Mesenchymal stem cell (in vitro differentiated cells and primary cell): ENCODE measurements around the gene ZNF791.
"Not testable (repeated sequence)": the region's sequence is repeated elsewhere in the genome, so short reads cannot be mapped to it uniquely, and the experiment has no call there.

Experiments used
- DNase-seq: peaks from one replicate; pipeline ENCODE4 v3.0.0-alpha.2; 2013
- H2AFZ ChIP-seq: one replicate; pipeline ENCODE4 v1.6.1; 2013; ENCODE audit warnings: low read depth, mild to moderate bottlenecking, control low read depth, inconsistent platforms, low read length, moderate library complexity
- H2AK5ac ChIP-seq: 2 replicates; pipeline ENCODE4 v1.6.1; 2013; ENCODE audit warnings: low read length, moderate library complexity, mild to moderate bottlenecking, inconsistent platforms; ENCODE audit not compliant: severe bottlenecking
- H2BK120ac ChIP-seq: one replicate; pipeline ENCODE4 v1.6.1; 2013; ENCODE audit warnings: low read depth, mild to moderate bottlenecking, inconsistent platforms, low read length, moderate library complexity
- H2BK12ac ChIP-seq, 2 experiments: one replicate each; pipeline ENCODE4 v1.6.1; 2013; ENCODE audit warnings: inconsistent platforms in 2 of 2, low read length in 2 of 2, mild to moderate bottlenecking in 2 of 2, moderate library complexity in 2 of 2, control low read depth in 1 of 2
- H2BK15ac ChIP-seq: one replicate; pipeline ENCODE4 v1.6.1; 2013; ENCODE audit warnings: mild to moderate bottlenecking, low read depth, inconsistent platforms; ENCODE audit not compliant: poor library complexity, severe bottlenecking
- H2BK5ac ChIP-seq: 2 replicates; pipeline ENCODE4 v1.6.1; 2013; ENCODE audit warnings: low read depth, mild to moderate bottlenecking, low read length, control low read depth, inconsistent platforms; ENCODE audit not compliant: poor library complexity, severe bottlenecking
- H3K14ac ChIP-seq, 2 experiments: one replicate each; pipeline ENCODE4 v1.6.1; 2013; ENCODE audit warnings: inconsistent platforms in 2 of 2, low read length in 2 of 2, control low read depth in 1 of 2, mild to moderate bottlenecking in 1 of 2, moderate library complexity in 1 of 2
- H3K18ac ChIP-seq, 2 experiments: one replicate each; pipeline ENCODE4 v1.6.1; 2013; ENCODE audit warnings: inconsistent platforms in 2 of 2, low read length in 2 of 2, control low read depth in 1 of 2, low read depth in 1 of 2, mild to moderate bottlenecking in 1 of 2
- H3K23ac ChIP-seq, 2 experiments: one replicate each; pipeline ENCODE4 v1.6.1; 2013; ENCODE audit warnings: inconsistent platforms in 2 of 2, low read length in 2 of 2, mild to moderate bottlenecking in 2 of 2, moderate library complexity in 2 of 2, control low read depth in 1 of 2
- H3K27ac ChIP-seq: 2 replicates; pipeline ENCODE4 v1.5.1; 2013; ENCODE audit warnings: mild to moderate bottlenecking, moderate library complexity, low read length, control low read depth, inconsistent platforms; ENCODE audit not compliant: poor library complexity, severe bottlenecking
- H3K27me3 ChIP-seq, 2 experiments: 2 replicates each; pipeline versions ENCODE4 v1.6.1 to v1.7.0; 2013; ENCODE audit warnings: low read length in 2 of 2, mild to moderate bottlenecking in 2 of 2, moderate library complexity in 2 of 2, control low read depth in 1 of 2, inconsistent platforms in 1 of 2; ENCODE audit not compliant: control insufficient read depth in 1 of 2, insufficient read depth in 1 of 2
- H3K36me3 ChIP-seq, 2 experiments: 2 replicates each; pipeline versions ENCODE4 v1.6.1 to v1.7.0; 2013; ENCODE audit warnings: low read length in 2 of 2, control low read depth in 1 of 2, inconsistent platforms in 1 of 2, low read depth in 1 of 2, mild to moderate bottlenecking in 1 of 2; ENCODE audit not compliant: insufficient read depth in 2 of 2, control insufficient read depth in 1 of 2
- H3K4ac ChIP-seq, 2 experiments: one replicate each; pipeline ENCODE4 v1.6.1; 2013; ENCODE audit warnings: inconsistent platforms in 2 of 2, low read length in 2 of 2, mild to moderate bottlenecking in 2 of 2, moderate library complexity in 2 of 2, control low read depth in 1 of 2, low read depth in 1 of 2
- H3K4me1 ChIP-seq: 2 replicates; pipeline ENCODE4 v1.6.1; 2013; ENCODE audit warnings: low read depth, low read length, control low read depth; ENCODE audit not compliant: control insufficient read depth, insufficient read depth
- H3K4me2 ChIP-seq: 2 replicates; pipeline ENCODE4 v1.6.1; 2013; ENCODE audit warnings: low read length, mild to moderate bottlenecking, inconsistent platforms; ENCODE audit not compliant: poor library complexity, severe bottlenecking
- H3K4me3 ChIP-seq, 2 experiments: 2 replicates each; pipeline versions ENCODE4 v1.5.1 to v1.7.0; 2013; ENCODE audit warnings: low read length in 2 of 2, mild to moderate bottlenecking in 2 of 2, control low read depth in 1 of 2, low read depth in 1 of 2; ENCODE audit not compliant: insufficient read depth in 1 of 2
- H3K79me1 ChIP-seq: replicated peaks from 2 replicates; pipeline ENCODE4 v1.6.1; 2013; ENCODE audit warnings: mild to moderate bottlenecking, control low read depth, low read length, inconsistent platforms; ENCODE audit not compliant: poor library complexity, severe bottlenecking
- H3K9ac ChIP-seq: 2 replicates; pipeline ENCODE4 v1.7.0; 2013; ENCODE audit warnings: mild to moderate bottlenecking, low read length, moderate library complexity
- H3K9me3 ChIP-seq: 2 replicates; pipeline ENCODE4 v1.7.0; 2013; ENCODE audit warnings: mild to moderate bottlenecking, low read length; ENCODE audit not compliant: control insufficient read depth
- H4K8ac ChIP-seq: one replicate; pipeline ENCODE4 v1.6.1; 2013; ENCODE audit warnings: inconsistent platforms, mild to moderate bottlenecking, low read length, moderate library complexity
- H4K91ac ChIP-seq: one replicate; pipeline ENCODE4 v1.6.1; 2013; ENCODE audit warnings: mild to moderate bottlenecking, low read length, inconsistent platforms
- WGBS: methylation state at CpG from one replicate; pipeline ENCODE4 v1.1.7; 2013; ENCODE audit warnings: mixed read lengths; 5-methylcytosine and 5-hydroxymethylcytosine counted together

Gene ZNF791

DNA sequence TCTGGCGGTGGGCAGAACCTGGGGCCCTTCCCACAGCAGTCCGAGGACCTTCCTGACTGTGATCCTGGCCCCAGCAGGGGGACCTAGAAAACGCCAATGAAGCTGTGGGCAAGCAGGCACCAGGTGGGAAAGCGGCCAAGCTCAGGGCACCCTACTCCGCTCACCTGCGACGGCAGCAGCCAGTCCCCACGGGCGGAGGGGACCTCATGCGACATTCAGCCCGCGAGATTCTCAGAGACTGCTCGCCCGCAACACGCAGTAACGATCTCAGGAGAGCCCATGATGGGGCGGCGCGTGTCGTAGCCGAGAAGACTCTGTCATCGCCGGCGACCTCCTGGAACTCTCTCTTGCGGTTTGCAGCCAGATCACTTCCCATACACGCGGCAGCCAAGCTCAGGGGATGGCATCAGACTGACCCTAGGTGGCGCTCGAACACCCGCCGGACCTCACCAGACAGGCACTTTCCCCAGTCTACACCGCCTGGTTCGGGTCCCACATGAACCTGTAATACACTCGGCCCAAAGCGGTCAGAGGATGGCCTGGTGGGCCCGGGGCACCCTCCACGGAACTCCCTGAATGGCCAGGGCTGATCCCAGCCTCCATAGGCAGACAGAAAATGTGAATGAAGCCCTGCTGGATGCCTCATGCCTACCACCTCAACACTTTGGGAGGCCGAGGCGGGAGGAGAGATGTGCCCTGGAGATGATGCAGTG is 29.3 kb downstream of the ZNF791 start:
- peak overlapping the region; percentile 52 for H4K91ac ChIP-seq
- no peak overlapping the region for H2AFZ ChIP-seq
- H3K27ac ChIP-seq = no peak overlapping the region
- WGBS = 19% methylated on average over 39 of the region's 39 CpGs
- H3K27me3 ChIP-seq = no peaks in the 10 kb centered on the region
- peaks cover 6% of the 10 kb centered on the region for H3K4me1 ChIP-seq
- H3K4me2 ChIP-seq = peak overlapping the region; percentile 20
- H3K4me3 ChIP-seq = peak overlapping the region in 1 of 2 experiments; percentile 66
- no peak overlapping the region for H2BK15ac ChIP-seq
- H3K4ac ChIP-seq = no peak overlapping the region
- no peak overlapping the region for H2BK5ac ChIP-seq
- H3K36me3 ChIP-seq = no peaks in the 10 kb centered on the region
- H3K9ac ChIP-seq = peak overlapping the region; percentile 74
- no peak overlapping the region for H2AK5ac ChIP-seq
- no peak overlapping the region for H3K23ac ChIP-seq
- no peaks in the 10 kb centered on the region for H3K9me3 ChIP-seq
- H2BK12ac ChIP-seq = no peak overlapping the region
- H3K79me1 ChIP-seq = no peaks in the 10 kb centered on the region
- H3K14ac ChIP-seq = peak overlapping the region in 1 of 2 experiments; percentile 35
- no peak overlapping the region for H3K18ac ChIP-seq
- H2BK120ac ChIP-seq = no peak overlapping the region
- H4K8ac ChIP-seq = peak overlapping the region; percentile 66
- peak; percentile 84 for DNase-seq

DNA sequence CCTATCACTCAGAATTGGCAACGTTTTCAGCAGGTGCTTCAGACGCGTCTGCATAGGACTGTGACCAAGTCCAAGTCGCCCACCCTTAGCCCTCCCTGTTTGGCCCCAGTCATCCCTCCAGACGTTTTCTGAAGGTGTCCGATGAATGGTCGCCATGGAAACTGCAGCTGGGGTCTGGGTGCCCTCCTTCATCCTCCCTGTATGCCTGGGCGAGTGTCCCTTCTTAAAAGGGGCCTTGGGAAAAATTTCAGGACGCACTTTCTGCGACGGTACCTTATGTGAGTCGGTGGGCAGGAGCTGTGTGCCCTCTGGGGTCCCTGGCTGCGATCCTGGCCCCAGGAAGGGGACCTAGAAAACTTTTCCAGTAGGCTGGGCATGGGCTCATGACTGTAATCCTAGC is 30.7 kb downstream of the ZNF791 start:
- H3K4me2 ChIP-seq = no peak overlapping the region
- no peaks in the 10 kb centered on the region for H3K9me3 ChIP-seq
- H3K4me3 ChIP-seq = no peak overlapping the region
- no peak overlapping the region for H3K9ac ChIP-seq
- WGBS = 85% methylated on average over 13 of the region's 13 CpGs
- H3K14ac ChIP-seq = no peak overlapping the region
- no peak overlapping the region for H3K23ac ChIP-seq
- DNase-seq = no peak
- H3K18ac ChIP-seq = no peak overlapping the region
- no peak overlapping the region for H2BK120ac ChIP-seq
- no peak overlapping the region for H3K4ac ChIP-seq
- no peak overlapping the region for H3K27ac ChIP-seq
- no peak overlapping the region for H2BK12ac ChIP-seq
- H2BK5ac ChIP-seq = no peak overlapping the region
- H3K27me3 ChIP-seq = no peaks in the 10 kb centered on the region
- no peak overlapping the region for H2AK5ac ChIP-seq
- H3K79me1 ChIP-seq = no peaks in the 10 kb centered on the region
- peaks cover 0 to 1% of the 10 kb centered on the region in 2 experiments for H3K36me3 ChIP-seq
- peaks cover 6% of the 10 kb centered on the region for H3K4me1 ChIP-seq
- no peak overlapping the region for H2BK15ac ChIP-seq
- H4K8ac ChIP-seq = no peak overlapping the region
- no peak overlapping the region for H4K91ac ChIP-seq
- no peak overlapping the region for H2AFZ ChIP-seq

DNA sequence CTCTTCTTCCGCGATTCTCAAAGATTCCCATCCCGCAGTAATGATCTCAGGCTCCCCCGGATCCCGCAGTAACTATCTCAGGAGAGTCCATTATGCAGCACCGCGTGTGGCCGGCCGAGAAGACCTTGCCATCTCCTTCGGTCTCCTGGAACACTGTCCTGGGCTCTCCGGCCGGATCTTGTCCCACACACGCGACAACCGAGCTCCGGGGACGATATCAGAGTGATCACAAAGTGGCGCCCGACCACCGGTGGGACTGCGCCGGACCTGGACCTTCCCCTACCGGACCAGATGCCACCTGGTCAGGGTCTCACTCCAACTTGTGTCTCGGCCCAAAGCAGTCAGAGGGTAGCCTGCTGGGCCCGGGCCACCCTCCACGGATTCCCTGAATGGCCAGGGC is 31.8 kb downstream of the ZNF791 start:
- H3K23ac ChIP-seq = no peak overlapping the region
- peaks cover 0 to 9% of the 10 kb centered on the region in 2 experiments for H3K36me3 ChIP-seq
- peaks cover 6% of the 10 kb centered on the region for H3K4me1 ChIP-seq
- no peak overlapping the region for H3K9ac ChIP-seq
- no peak overlapping the region for H4K91ac ChIP-seq
- no peak overlapping the region for H2BK12ac ChIP-seq
- H3K14ac ChIP-seq = no peak overlapping the region
- WGBS = 96% methylated on average over 26 of the region's 26 CpGs
- no peak overlapping the region for H3K4ac ChIP-seq
- no peak overlapping the region for H4K8ac ChIP-seq
- no peak overlapping the region for H3K18ac ChIP-seq
- H3K79me1 ChIP-seq = no peaks in the 10 kb centered on the region
- no peak overlapping the region for H2BK5ac ChIP-seq
- H3K27me3 ChIP-seq = no peaks in the 10 kb centered on the region
- H3K4me2 ChIP-seq = no peak overlapping the region
- no peaks in the 10 kb centered on the region for H3K9me3 ChIP-seq
- no peak overlapping the region for H2AFZ ChIP-seq
- peak overlapping the region in 1 of 2 experiments; percentile 8 for H3K4me3 ChIP-seq
- no peak overlapping the region for H2AK5ac ChIP-seq
- no peak for DNase-seq
- H2BK120ac ChIP-seq = no peak overlapping the region
- H3K27ac ChIP-seq = no peak overlapping the region
- no peak overlapping the region for H2BK15ac ChIP-seq

DNA sequence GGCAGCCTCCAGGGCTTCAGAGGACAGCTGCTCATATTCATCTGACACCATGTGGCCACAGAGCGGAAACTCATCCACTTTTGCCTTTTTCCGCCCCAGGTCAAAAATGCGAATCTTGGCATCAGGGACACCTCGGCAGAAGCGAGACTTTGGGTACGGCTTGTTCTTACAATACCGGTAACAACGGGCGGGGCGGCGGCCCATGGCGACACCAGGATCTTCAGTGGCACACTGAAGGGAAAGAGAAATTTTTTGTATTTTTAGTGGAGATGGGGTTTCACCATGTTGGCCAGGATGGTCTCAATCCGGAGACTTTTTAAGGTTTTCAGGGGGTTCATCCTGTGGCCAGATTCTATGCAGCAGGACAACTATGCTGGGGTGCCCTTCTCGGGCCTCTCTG is 33.0 kb downstream of the ZNF791 start:
- not testable (repeated sequence) for H3K27ac ChIP-seq, H3K79me1 ChIP-seq, H2AK5ac ChIP-seq, H3K9me3 ChIP-seq, H3K4me2 ChIP-seq, H2AFZ ChIP-seq, H2BK12ac ChIP-seq, H2BK15ac ChIP-seq, H3K14ac ChIP-seq, H3K18ac ChIP-seq, H4K91ac ChIP-seq, H3K4me3 ChIP-seq, H4K8ac ChIP-seq, H3K9ac ChIP-seq, H2BK120ac ChIP-seq, H3K4me1 ChIP-seq, H3K4ac ChIP-seq, H3K23ac ChIP-seq, H2BK5ac ChIP-seq, DNase-seq, H3K27me3 ChIP-seq
- peaks cover 0 to 17% of the 10 kb centered on the region in 2 experiments for H3K36me3 ChIP-seq
- WGBS = 97% methylated on average over 14 of the region's 14 CpGs
